Cardiac septum (tissue), 1 donor: Measurements from ENCODE around the gene SFXN2. TPM values are rescaled to one million over a fixed set of nuclear protein-coding genes. Genes with fewer than 3 reads are reported as not detected.
"Not testable (repeated sequence)": the region's sequence is repeated elsewhere in the genome, so short reads cannot be mapped to it uniquely, and the experiment has no call there.

ENCODE experiments used
- DNase-seq: peaks from one replicate; pipeline ENCODE4 v3.0.0-alpha.2; 2020; ENCODE audit warnings: low spot score
- intact Hi-C: fragments of 100-400 bp; cut with DNase I; formaldehyde crosslinking; loops from one replicate; pipeline ENCODE4 v1.14.0; 2022
- total RNA-seq: library from RNA; stranded (reverse); fragmentation: NEBNext Ultra II Directional; extraction: Animal tissue kit (Norgen Biotek cat#: 25700); gene quantifications from one replicate; pipeline ENCODE4 v1.2.1, GENCODE V29; 2021
- donor health status: DM: no; HTN: no; CAD: no.

The SFXN2 gene
- total RNA-seq, 1 donor from 2014 or later: 2.8 TPM

DNA sequence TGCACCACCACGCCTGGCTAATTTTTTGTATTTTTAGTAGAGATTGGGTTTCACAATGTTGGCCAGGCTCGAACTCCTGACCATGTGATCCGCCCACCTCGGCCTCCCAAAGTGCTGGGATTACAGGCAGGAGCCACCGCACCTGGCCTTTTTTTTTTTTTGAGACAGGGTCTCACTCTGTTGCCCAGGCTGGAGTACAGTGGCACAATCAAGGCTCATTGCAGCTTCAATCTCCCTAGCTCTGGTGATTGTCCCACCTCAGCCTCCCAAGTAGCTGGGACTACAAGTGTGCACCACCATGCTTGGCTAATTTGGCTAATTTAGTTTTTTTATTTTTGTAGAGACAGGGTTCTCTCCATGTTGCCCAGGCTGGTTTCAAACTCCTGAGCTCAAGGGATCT is 27.9 kb downstream of the SFXN2 start:
- intact Hi-C loops: loop anchor here (2.0 kb wide), 1 partner anchor 34 kb away; no protein-coding TSS in a partner anchor
- not testable (repeated sequence) for DNase-seq

DNA sequence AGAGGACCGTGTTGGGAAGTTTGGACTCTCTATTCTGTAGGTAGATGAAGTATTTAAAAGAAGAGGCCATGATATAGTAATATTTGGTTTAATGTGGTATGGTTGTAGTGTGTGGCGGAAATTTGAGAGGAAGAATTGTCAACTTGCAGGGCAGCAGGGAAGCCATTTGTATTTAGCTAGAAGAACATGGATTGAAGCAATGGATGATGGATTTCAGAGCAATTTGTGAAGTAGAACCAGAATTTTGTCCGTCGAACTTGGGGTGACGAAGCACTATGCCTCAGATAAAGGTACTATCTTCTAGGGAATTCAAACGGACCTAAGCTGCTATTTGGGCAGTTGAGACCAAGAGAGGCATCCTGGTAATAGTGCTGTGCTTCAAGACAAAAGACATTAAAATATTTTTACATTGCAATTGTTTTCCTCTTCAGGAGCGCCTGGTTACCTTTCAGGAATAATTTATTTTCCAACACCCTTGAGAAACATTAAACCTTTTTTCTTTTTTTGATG is 28.7 kb downstream of the SFXN2 start:
- intact Hi-C loops: loop anchor here (2.0 kb wide), 1 partner anchor 34 kb away; no protein-coding TSS in a partner anchor
- DNase-seq: no peak

DNA sequence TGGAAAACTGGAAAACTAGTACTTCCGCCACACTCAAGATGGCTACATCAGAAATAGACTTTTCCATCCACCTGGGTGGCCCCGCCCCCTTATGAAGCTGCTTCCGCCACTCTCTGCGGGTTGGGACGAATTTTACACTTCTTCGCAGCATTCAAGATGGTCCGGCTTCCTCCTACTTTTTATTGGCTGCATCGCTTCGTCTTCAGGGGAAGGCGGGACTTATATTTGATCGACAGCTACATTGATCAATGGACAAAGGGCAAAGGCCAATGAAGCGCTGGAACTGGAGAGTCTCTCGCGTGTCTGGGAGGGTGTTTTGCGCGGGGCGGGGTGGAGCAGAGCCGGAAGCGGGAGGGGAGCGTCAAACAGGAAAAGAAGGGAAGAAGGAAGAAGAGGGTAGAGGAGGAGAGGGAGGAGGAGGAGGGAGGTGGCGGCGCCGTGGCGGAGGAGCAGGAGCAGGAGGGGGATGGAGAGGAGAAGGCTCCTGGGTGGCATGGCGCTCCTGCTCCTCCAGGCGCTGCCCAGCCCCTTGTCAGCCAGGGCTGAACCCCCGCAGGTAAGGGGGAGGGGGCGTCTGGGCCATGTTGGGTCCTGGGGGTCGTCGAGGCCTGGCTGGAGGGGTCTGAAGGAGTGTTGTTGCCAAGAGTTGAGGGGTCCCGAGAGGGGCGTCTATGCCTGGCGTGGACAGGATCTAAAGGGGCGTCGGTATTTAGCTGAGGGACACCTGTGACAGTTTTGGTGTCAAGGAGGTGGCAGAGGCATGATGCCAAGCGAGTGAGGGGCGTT is 29.3 kb downstream of the SFXN2 start, which contains the start of gene WBP1L:
WBP1L (plus strand) TSS at position 361 of the 786 bp plus-strand sequence; CDS start at position 467, 106 bp downstream.
- peak; percentile 98 for DNase-seq
- intact Hi-C loops: loop anchor here (2.0 kb wide), 1 partner anchor 33 kb away; no protein-coding TSS in a partner anchor

DNA sequence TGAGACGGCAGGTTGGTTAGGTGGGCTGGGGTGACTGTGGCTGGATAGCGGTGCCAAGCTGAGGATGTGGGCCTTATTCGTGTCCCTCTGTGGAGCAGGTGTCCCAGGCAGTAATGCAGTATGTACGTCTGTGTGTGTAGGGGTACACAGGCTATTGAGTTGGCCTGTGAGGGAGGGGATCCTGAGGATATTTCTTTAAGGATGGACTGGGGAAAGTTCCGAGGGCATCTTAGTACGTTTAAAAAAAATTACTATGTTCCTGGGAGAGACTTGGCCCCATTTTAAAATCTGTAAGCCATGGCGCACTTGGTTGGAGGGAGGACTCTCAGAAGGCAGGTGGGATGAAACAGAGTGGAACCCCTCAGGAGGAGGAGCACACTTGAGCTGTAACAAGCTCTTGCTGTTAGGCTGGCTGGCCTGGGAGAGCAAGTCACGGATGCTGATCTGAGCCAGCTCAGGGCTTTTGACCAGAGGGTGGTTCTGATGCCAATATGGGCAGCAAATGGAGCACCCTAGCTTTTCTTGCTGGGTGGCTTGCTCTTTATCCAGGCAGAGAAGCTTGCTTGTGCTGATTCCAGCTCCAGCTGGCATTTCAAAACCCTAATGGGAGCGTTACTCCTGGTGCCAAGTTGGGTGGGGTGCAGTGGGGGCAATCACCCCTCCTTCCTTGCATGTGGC is 30.1 kb downstream of the SFXN2 start:
- intact Hi-C loops: no loop called here
- DNase-seq: no peak

DNA sequence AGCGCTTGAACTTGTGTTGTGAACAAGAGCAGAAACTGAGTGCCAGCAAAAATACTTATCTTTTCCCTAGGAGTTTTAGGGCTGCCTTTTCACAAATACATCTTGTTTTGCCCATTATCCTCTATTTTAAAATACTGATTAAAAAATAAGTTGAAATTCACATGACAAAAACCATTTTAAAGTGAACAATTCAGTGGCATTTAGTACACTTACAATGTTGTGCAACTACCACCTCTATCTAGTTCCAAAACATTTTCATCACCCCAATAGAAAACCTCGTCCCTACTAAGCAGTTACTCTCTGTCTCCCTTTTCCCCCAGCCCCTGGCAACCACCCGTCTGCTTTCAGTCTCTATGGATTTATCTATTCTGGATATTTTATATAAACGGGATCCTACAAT is 30.7 kb downstream of the SFXN2 start:
- intact Hi-C loops: no loop called here
- no peak for DNase-seq

DNA sequence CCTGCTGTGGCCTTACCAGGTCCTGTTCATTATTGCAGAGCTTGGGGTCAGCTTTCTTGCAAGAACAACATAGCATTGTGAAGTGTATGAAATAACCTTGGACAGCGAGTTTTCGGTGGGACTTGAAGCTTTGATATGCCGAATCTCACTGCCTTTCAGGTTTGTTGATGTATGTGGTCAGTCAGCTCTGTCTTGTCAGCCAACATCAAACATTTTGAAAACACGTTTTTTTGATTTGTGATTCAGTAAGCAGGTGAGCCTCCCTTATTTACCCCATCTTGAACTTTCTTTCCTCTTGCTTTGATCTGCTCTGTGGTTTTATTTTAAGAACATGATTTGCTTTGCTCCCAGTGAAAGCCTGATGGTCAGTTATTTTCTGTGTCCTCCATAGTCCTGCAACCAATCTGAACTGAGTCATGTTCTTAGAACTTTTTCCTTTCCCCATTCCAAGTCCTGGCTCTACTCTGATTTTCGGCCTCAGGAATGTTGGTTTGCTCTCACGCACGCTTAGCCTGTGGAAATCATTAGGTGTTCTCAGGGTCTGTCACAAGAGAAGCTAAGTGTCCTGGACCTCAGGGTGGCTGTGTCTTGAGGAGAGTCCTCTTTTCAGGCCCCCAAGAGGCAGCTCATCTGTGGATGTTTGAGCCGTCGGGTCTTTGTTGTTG is 38.0 kb downstream of the SFXN2 start:
- intact Hi-C loops: no loop called here
- no peak for DNase-seq

DNA sequence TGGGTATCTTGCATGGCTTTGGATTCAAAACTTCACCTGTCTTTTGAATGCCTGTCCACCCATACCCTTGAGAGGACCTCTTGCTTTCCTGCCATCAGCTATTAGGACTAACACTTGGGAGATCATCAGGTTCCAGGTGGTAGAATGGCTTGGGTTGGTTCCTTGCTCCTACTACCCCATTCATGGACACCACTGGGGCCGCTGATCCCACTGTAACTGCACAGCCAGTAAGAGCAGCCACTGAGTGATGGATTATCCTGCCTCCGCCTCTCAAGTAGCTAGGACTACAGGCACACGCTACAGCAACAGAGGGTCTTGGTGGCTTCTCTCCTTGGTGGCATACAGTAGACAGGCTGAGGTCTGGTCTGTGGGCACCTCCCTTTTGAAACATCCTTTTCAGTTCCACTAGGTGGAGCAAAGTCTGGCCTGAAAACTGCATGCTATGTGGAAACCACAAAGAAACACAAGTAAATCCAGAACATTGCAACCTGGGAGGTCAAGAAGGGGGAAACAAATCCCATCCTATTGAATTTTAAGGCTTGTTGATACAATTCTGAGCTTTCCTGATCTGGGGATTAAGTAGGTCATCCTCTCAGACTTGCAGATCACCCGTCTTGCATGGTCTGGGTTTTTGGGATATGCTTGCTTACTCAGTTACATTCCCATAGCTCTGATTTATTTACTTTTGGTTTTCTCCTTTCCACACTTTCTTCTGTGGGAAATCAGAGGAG is 38.7 kb downstream of the SFXN2 start:
- intact Hi-C loops: no loop called here
- DNase-seq: no peak

DNA sequence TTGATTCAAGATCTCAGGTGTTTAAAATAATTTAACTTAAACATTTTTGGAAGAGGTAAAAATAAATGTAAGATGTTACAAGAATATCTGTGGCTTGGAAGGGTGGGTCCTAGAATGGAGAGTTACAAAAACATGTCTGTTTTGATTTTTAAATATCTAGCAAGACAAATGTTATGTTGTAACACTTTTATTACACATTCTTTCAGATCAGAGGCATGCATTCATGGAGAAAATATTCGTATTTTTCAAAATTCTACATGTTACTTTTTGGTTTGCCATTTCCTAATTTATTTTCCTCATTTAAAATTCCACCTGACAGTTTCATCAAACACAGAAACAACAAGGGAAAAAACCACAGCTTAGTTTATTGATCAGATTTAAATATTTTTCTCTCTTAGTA is 39.3 kb downstream of the SFXN2 start:
- intact Hi-C loops: no loop called here
- DNase-seq: no peak

DNA sequence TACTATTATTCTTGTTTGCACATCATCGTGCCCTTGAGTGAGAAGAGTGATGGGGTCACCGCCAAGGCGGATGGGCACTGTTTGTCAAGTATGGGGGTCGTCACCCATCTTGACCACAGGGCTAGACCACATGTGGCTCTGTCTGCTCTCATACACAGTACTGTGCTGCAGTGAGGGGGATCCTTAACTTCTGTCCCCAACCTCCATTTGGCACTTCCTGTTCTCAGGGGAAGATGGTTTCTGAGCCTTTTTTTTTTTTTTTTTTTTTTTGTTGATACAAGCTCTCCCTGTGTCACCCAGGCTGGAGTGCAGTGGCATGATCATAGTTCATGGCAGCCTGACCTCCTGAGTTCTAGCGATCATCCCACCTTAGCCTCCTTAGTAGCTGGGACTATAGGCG is 42.9 kb downstream of the SFXN2 start:
- no peak for DNase-seq
- intact Hi-C loops: no loop called here

DNA sequence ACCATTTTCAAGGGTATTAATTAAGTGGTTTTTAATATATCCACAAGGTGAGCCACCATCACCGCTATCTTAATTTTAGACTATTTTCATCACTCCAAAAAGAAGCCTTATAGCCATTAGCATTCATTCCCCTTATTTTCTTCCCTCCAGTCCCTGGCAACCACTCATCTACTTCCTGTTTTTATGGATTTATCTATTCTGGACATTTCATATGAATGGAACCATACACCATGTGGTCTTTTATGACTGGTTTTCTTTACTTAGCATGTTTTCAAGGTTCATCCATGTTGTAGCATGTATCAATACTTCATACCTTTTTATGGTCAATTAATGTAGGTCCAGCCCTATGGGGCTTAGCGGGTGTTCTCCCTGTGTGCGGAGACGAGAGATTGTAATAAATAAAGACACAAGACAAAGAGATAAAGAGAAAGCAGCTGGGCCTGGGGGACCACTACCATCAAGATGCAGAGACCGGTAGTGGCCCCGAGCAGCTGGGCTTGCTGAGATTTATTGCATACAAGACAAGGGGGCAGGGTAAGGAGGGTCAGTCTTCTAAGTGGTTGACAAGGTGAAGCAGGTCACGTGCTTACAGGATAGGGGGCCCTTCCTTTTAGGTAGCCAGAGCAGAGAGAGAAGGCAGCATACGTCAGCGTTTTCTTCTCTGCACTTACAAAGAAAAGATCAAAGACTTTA is 44.0 kb downstream of the SFXN2 start:
- DNase-seq: no peak
- intact Hi-C loops: no loop called here

DNA sequence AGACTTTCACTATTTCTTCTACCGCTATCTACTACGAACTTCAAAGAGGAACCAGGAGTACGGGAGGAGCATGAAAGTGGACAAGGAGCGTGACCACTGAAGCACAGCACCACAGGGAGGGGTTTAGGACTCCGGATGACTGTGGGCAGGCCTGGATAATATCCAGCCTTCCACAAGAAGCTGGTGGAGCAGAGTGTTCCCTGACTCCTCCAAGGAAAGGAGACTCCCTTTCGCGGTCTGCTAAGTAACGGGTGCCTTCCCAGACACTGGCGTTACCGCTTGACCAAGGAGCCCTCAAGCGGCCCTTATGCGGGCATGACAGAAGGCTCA is 44.5 kb downstream of the SFXN2 start:
- DNase-seq, intact Hi-C loops: not testable (repeated sequence)

DNA sequence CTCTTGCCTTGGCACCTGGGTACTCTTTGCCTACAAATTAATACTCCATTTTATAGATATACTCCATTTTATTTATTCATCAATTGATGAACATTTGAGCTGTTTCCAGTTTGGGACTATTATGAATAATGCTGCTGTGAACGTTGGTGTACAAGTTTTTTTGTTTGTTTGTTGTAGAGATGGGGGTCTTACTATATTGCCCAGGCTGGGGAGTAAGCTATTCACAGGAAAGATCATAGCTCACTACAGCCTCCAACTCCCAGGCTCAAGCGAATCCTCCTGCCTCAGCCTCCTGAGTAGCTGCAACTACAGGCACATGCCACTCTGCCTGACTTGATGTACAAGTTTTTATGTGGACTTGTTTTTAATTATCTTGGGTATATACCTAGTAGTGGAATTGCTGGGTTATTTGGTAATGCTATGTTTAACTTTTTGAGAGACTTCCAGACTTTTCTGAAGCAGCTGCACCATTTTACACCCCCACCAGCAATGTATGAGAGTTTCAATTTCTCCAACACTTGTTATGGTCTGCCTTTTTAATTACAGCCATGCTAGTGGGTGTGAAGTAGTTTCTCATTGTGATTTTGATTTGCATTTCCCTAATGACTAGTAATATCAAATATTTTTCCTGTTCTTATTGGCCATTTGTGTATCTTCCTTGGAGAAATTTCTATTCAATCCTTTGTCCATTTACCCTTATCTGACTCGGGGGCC is 45.2 kb downstream of the SFXN2 start:
- intact Hi-C loops: no loop called here
- no peak for DNase-seq

DNA sequence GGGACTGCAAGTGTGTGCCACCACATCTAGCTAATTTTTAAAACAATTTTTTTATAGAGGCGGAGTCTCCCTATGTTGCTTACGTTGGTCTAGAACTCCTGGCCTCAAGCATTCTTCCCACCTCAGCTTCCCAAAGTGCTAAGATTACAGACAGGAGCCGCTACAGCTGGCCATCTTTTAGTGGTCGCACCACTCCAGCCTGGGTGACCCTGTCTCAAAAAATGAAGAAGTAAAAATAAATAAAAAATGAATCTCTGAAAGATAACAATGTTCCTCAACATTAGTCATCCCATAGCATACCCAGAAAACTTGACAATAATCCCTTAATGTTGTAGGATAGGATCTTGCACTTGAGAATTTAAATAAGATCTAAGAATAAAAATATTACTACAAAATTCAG is 47.5 kb downstream of the SFXN2 start:
- intact Hi-C loops: no loop called here
- DNase-seq: no peak

DNA sequence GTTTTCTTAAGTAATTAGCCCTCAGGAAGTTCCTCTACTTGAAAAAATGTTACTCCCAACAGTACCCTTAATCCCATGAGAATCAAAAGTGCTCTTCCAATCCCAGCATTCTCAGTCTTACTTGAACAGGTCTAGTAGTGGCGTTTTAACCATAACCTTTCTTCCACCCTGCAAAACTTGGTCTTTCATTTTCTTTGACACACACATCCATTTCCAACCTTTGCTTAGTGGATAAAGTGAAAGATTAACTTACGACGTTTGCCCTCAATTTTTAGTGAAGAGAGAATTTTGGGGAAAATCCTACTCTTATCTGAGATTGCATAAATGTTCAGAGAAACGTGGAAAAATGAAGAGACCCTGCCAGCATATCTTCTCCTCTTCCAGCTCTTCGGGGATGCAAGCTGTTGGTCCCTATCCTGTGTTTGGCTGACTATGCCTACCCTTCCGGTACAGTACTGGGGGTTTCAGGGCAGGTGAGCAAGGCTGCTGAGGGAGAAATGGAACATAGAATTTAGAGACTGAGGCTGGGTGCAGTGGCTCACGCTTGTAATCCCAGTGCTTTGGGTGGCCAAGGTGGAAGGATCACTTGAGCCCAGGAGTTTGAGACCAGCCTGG is 48.1 kb downstream of the SFXN2 start:
- intact Hi-C loops: no loop called here
- DNase-seq: no peak

DNA sequence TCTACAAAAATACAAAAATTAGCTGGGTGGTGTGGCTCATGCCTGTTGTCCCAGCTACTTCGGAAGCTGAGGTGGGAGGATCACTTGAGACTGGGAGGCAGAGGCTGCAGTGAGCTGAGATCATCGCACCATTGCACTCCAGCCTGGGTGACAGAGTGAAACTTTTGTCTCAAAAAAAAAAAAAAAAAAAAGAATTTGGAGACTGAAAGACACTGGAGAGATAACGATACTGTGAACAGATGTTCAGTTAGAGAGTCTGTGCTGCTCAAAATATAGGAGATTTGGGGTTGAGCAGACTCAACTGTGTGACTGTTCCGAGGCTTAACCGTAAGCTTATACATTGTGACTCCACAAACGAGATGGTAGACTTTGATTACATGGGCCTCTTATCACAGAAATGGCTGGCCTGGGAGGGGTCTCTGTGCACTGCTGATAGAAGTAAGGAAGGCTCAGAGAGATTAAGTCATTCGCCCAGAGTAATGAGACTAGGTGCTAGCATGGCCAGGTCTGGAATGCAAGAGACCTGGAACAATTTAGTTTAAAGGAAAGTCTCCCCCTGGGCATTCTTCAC is 48.7 kb downstream of the SFXN2 start:
- intact Hi-C loops: no loop called here
- DNase-seq: no peak

DNA sequence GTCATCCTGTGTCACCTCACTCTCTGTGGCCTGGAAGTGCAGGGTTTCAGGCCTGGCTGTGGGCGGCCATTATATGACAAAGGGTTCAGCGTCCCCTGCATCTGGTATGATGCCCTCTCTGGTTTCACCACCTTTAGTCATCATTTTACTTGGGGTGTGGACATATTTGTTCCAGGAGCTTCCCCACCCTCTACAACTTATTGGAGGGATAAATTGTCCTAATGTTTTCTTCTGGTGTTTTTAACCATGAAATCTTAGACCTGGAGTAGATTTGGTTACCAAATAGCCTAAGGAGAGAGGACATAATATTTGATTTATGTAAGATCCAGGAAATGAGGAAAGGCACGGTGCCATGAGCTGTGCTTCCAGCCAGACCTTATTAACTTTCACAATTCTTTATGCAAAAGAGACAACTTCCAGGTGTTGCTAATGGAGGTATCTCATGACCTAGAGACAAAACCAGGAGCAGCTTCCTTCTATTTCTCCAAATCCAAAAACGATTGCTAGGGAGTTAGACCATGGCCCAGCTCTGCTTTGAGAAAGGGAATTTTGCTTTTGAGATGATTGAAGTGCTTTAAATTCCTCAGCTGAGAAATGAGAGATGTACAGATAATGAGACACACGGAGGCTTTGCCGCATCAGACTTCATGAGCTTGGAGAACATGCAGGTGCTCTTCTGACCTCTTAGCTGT is 50.2 kb downstream of the SFXN2 start:
- DNase-seq: no peak
- intact Hi-C loops: no loop called here

DNA sequence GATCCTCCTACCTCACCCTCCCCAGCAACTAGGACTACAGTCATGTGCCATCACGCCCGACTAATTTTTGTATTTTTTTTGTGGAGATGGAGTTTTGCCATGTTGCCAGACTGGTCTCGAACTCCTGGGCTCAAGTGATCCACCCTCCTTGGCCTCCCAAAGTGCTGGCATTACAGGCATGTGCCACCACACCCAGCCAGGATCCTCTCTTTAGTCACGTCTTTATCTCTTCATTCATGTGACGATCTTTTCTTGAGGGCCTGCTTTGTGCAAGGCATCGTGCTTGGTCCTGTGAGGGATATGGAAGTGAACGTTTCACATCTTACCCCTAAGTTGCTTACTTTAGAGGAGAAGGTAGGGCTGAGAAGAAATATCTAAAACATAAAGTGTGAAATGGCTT is 50.9 kb downstream of the SFXN2 start:
- no peak for DNase-seq
- intact Hi-C loops: no loop called here
